HepG2 (cell line): Measurements from ENCODE around the gene POU2AF3.

Experiments
- CBFB ChIP-seq: sonication (generic); formaldehyde crosslinking; IDR thresholded peaks from 2 replicates; pipeline ENCODE4 v1.4.0; 2020; ENCODE audit warnings: missing genetic modification reagents
- EZH2 ChIP-seq: conservative IDR thresholded peaks from 2 replicates; pipeline ENCODE4 v1.6.1; 2012; ENCODE audit warnings: mild to moderate bottlenecking, low read depth, low read length, moderate library complexity
- POLR2A ChIP-seq, 2 experiments: IDR thresholded peaks; 2 replicates each; pipeline ENCODE4 v1.6.1; 2011; ENCODE audit warnings: low read depth in 2 of 2, low read length in 2 of 2, mild to moderate bottlenecking in 1 of 2, moderate library complexity in 1 of 2; ENCODE audit not compliant: insufficient read depth in 1 of 2
- POLR2AphosphoS5 ChIP-seq: IDR thresholded peaks from 2 replicates; pipeline ENCODE4 v1.6.1; 2012; ENCODE audit warnings: low read depth, low read length
- RAD21 ChIP-seq: fragments of 450-650 bp; formaldehyde crosslinking; IDR thresholded peaks from 2 replicates; pipeline ENCODE4 v1.5.0; 2020; ENCODE audit warnings: mild to moderate bottlenecking
- ZNF256 ChIP-seq: sonication (generic); formaldehyde crosslinking; conservative IDR thresholded peaks from 2 replicates; pipeline ENCODE4 v1.4.0; 2020; ENCODE audit warnings: missing genetic modification reagents
- ZNF331 ChIP-seq: sonication (generic); formaldehyde crosslinking; IDR thresholded peaks from 2 replicates; pipeline ENCODE4 v1.4.0; 2020; ENCODE audit warnings: missing genetic modification reagents
- TF ChIP-seq, protein P1 (sequence below): sonication (generic); formaldehyde crosslinking; IDR thresholded peaks from 2 replicates; pipeline ENCODE4 v1.4.0; 2020; ENCODE audit warnings: low read depth, missing genetic modification reagents
- TF ChIP-seq, protein P2 (sequence below): sonication (generic); formaldehyde crosslinking; IDR thresholded peaks from 2 replicates; pipeline ENCODE4 v1.8.1; 2022; ENCODE audit warnings: low read depth, mild to moderate bottlenecking, missing genetic modification reagents

DNA sequence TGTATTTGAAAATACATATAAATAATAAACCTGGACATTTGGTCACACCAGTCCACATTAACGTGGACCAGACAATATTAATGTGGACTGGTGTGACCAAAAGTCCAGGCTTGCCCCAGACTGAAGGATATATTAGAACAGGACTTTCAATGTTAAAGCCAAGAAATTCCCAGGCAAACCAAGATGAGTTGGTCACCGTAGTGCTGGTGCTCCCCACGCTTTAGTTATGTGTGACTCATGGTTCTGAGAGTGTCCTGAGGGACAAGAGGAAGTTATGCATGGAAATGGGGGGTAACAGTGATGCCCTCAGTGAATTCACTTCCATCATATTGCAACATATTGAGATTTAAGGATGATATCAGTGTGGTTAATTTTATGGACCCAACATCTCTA, 49.4 kb downstream of the POU2AF3 start:
- TF ChIP-seq, protein P1, sequence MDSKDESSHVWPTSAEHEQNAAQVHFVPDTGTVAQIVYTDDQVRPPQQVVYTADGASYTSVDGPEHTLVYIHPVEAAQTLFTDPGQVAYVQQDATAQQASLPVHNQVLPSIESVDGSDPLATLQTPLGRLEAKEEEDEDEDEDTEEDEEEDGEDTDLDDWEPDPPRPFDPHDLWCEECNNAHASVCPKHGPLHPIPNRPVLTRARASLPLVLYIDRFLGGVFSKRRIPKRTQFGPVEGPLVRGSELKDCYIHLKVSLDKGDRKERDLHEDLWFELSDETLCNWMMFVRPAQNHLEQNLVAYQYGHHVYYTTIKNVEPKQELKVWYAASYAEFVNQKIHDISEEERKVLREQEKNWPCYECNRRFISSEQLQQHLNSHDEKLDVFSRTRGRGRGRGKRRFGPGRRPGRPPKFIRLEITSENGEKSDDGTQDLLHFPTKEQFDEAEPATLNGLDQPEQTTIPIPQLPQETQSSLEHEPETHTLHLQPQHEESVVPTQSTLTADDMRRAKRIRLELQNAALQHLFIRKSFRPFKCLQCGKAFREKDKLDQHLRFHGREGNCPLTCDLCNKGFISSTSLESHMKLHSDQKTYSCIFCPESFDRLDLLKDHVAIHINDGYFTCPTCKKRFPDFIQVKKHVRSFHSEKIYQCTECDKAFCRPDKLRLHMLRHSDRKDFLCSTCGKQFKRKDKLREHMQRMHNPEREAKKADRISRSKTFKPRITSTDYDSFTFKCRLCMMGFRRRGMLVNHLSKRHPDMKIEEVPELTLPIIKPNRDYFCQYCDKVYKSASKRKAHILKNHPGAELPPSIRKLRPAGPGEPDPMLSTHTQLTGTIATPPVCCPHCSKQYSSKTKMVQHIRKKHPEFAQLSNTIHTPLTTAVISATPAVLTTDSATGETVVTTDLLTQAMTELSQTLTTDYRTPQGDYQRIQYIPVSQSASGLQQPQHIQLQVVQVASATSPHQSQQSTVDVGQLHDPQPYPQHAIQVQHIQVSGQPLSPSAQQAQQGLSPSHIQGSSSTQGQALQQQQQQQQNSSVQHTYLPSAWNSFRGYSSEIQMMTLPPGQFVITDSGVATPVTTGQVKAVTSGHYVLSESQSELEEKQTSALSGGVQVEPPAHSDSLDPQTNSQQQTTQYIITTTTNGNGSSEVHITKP (CRISPR knock-in tag), result no peak
- TF ChIP-seq RAD21 (CRISPR knock-in tag) (no peak), POLR2AphosphoS5 (no peak), CBFB (CRISPR knock-in tag) (no peak), POLR2A (IDR thresholded peaks at IDR 0.05; ENCODE audit: insufficient read depth in 1 of 2, low read depth in 2 of 2, low read length in 2 of 2) (no peak), ZNF331 (CRISPR knock-in tag) (no peak), ZNF256 (no peak), EZH2 (no peak)
- TF ChIP-seq, protein P2, sequence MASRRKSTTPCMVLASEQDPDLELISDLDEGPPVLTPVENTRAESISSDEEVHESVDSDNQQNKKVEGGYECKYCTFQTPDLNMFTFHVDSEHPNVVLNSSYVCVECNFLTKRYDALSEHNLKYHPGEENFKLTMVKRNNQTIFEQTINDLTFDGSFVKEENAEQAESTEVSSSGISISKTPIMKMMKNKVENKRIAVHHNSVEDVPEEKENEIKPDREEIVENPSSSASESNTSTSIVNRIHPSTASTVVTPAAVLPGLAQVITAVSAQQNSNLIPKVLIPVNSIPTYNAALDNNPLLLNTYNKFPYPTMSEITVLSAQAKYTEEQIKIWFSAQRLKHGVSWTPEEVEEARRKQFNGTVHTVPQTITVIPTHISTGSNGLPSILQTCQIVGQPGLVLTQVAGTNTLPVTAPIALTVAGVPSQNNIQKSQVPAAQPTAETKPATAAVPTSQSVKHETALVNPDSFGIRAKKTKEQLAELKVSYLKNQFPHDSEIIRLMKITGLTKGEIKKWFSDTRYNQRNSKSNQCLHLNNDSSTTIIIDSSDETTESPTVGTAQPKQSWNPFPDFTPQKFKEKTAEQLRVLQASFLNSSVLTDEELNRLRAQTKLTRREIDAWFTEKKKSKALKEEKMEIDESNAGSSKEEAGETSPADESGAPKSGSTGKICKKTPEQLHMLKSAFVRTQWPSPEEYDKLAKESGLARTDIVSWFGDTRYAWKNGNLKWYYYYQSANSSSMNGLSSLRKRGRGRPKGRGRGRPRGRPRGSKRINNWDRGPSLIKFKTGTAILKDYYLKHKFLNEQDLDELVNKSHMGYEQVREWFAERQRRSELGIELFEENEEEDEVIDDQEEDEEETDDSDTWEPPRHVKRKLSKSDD (CRISPR knock-in tag), result no peak
